ENCODE measurements around the gene ZBED1.
"Not testable (repeated sequence)": the region's sequence is repeated elsewhere in the genome, so short reads cannot be mapped to it uniquely, and the experiment has no call there.

Gene ZBED1

DNA sequence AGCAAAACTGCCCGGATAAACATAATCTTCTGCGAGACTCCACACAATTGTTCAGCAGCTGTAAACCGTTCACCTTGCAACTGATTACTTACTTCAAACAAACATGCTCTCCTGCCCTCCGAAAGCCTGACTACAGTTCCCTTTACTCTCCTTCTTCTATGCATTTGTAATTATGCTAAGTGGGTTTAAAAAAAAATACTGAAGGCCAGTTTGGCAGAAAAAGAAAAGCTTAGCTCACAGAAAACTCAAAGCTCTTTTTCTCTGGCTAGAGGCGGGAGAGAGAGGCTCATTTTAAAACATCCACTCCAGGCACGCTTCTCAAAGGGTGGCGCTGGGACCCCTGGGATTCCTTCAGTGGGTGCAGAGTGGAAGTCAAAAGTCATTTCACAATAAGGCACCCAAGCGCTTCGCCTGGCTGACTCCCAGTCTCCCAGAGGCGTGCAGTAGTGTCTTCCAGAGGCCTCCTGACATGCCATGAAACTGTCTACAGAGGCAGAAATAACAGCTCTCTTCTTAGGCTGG is 1.9 kb downstream of the ZBED1 start:
- FAIRE-seq (peak; percentile 63), DNase-seq (ENCODE audit: low spot score) (peak; percentile 53)

DNA sequence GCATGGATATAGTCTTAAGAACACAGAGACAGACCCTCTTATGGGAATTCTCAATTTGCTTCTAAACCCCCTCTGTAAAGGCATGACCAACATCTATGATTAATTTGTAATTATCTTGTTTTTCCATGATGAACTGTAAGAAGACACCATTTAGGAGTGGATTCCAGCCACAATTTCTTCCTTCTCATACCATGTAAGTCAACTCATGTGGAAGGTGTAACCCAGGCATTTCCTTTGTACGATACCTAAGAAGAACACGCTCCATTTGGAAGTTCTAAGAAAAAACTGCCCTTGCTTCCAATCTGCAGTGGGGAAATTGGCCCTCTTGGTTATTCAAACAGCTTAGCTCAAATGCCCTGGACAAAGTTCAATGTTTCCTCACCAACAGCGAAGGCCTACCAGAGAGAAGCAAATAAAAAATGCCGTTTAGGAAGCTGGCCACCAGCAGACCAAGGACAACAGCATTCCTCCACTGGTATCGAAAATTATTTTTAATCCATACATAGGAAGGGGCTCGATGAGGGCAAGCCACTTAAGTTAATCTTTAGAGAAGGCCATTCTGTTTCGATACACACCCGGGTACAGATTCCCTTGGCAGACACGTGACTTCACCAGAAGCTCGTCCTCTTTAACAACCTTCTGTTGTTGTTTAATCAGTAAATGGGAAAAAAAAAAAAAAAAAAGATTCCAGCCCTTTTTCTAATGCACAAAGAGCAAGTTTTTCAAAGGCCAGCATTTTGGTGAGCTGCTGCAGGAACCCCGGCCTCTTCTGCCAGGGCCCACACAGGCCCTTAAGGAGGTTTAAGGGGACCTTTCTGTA is 2.6 kb downstream of the ZBED1 start:
- DNase-seq (ENCODE audit: low spot score), result no peak
- no peak for FAIRE-seq

DNA sequence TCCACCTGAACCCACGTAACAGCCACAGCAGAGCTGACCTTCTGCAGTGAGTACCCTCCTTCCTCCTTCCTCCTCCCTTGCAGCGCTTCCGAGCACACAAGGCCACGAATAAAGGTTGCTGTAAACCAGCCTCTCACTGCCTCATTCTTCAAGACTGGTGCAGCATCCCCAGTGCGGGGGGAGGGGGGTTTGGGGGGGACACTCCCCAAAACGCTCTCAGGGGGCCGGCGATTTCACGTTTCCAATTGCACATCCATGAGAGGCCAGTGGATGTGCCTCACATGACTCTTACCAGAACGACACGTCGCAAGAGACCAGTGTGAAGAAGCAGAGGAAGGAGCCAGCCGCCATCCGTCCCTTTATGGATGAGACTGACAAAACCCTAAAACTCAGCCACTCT is 5.2 kb downstream of the ZBED1 start:
- FAIRE-seq, result no peak

DNA sequence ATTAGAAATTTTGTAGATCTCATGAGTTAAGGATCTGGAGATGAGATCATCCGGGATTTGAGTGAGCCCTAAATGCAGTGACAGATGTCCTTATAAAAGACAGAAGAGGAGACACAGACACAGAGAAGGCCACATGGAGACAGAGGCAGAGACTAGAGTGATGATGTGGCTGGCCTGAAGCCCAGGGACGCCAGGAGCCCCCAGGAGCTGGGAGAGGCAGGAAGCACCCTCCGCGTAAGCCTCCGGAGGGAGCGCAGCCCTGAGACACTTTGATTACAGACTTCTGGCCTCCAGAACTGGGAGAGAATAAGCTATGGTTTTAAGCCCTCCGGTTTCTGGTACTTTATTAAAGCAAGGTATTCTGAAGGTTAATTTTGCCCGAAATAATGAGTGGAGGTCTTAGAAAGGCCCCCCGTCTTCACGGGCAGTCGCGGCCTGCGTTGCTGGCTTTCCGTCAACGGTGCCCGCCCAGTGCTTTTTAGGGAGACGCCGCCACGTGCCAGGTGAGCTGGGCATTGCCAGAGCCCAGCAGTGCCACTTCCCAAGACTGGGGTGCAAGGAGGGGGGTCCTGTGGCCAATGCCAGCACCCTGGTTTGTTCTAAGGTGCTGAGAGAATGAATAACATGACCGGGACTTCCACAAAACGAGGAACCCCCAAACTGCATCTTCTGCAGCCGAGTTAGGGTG is 8.1 kb downstream of the ZBED1 start:
- FAIRE-seq (no peak), DNase-seq (ENCODE audit: low spot score) (no peak)

More for the DNA sequence above, 5.2 kb downstream of the ZBED1 start:
- no peak for DNase-seq (ENCODE audit: low spot score)

DNA sequence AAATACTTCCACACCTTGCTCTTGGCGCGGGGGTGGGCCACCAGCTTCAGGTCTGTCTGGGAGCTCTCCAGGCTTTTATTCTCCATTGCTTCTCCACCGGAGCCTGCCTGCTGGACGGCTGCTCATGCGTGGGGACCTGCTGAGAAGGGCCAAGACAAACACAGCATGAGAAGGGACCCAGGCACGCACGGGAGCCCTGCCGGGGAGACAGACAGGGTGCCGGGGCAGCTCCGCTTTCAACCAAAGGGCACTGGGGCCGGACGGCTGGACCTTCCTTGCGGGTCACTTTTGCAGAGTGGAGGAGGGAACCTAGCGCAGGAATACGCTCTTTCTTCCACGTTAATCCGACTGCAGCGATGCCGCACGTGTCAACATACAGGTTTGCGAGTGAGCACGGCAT is 10.1 kb downstream of the ZBED1 start:
- DNase-seq (ENCODE audit: low spot score) (no peak), FAIRE-seq (no peak)

DNA sequence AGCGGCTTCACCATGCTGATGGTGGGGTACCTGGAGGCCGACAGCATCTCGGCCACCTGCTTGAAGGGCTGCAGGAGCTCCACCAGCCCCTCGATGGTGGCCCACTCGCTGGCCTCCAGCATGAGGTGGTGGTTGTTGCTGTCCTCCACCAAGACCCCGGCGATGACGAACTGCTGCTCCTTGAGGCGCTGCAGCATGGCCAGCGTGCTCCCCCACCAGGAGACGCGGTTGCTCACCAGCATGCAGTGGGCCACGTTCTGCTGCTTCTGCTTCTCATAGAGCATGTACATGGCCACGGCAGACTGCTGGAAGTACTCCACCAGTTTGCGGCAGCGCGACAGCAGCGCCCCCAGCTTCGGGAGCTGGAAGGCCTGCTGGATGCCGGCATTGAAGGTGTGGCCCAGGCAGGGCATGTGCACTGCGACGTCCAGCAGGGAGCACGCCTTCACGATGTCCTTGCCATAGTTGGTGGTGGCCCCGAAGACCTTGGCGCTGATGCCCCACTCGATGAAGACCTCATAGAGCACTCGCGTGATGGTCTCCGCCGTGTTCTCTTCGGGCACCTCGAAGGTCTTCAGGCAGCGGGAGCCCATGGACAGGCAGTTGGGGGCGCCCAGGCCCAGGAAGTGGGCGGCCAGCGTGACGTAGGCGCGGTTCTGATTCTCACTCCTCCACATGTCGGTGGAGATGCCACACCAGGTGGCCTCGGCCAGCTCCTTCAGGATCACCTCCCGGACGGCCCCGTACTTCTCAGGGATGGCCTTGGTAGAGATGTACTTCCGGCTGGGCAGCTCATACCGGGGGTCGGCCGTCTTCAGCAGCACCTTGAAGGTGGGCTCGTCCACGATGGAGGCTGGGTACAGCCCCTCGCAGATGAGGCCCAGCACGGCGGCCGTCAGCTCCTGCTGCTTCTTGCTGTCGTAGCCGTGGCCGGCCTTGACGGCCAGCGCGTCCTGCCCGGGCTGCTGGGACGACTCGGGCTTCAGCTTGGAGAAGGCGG is 11.0 kb downstream of the ZBED1 start:
- no peak for DNase-seq (ENCODE audit: low spot score)
- no peak for FAIRE-seq

DNA sequence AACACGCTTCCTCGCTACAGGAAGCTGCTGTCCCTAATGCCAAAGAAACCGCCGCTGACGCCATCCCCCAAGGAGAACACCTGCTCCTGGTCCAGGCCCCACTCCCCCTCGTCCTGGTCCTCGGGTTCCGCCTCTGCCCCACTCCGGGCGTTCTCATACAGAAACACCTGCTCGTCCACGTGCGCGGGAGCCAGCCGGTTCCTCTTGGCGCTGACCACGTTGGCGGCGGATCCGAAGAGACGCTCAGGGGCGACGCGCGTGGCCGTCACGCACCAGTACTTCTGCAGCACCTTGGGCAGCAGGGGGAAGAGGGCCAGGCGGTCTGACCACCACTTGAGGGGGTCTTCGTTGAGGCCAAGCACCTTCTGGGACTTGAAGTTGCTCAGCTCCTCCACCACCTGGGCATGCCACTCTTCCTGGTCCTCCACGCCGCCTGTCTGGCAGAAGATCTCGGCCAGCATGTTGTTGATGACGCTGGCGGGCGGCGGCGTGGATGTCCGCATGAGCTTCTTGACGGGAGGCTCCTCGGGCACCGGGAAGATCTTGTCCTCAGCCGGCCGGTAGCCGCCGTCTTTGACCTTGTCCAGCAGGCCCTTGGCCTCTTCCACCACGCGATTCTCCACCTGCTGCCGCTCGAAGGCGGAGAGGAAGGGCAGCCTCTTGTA is 12.0 kb downstream of the ZBED1 start:
- no peak for FAIRE-seq

DNA sequence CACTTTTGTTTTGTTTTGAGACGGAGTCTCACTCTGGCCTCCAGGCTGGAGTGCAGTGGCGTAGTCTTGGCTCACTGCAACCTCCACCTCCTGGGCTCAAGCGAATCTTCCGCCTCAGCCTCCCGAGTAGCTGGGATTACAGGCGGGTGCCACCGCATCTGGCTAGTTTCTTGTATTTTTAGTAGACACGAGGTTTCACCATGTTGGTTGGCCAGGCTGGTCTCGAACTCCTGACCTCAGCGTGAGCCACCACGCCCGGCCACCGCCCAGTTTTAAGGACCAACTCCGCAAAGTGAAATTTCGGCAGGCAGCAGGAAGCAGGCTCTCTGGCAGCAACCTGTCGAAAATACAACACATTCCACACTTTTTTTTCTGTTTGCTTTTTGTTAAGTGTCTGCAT is 13.4 kb downstream of the ZBED1 start:
- FAIRE-seq, result no peak
- DNase-seq (ENCODE audit: low spot score), result no peak

More for the DNA sequence above, 12.0 kb downstream of the ZBED1 start:
- DNase-seq (ENCODE audit: low spot score), result no peak

DNA sequence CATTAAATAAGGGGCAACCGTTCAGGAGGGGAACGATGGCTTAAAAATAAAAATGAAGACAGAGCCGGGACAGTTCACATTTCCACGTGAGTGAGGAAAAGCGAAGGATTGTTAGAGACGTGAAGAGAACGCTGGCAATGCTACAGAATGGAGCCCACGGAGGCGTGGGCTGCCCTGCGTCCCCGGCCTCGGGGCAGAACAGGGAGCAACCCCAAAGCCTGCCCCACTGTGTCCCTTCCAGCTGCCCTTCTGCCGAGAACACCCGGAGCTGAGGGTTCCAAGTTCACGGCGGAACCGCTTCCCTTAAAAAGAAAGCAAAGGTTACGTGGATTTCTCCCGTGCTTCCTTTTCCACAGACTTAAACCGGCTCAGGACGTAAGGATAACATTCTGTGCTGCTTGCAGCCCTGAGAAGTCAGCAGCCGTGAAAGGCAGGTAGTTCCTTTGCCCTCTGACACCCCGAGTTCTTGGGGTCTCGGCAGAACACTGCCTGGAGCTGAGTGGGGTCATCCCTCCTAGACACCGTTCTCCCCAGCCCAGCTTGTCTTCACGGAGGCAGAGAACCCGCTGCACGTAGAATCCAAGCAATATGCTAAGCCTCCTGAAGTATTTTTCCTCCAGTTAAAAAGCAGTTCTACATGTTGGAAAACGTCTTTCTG is 14.2 kb downstream of the ZBED1 start:
- FAIRE-seq (no peak), DNase-seq (ENCODE audit: low spot score) (no peak)

DNA sequence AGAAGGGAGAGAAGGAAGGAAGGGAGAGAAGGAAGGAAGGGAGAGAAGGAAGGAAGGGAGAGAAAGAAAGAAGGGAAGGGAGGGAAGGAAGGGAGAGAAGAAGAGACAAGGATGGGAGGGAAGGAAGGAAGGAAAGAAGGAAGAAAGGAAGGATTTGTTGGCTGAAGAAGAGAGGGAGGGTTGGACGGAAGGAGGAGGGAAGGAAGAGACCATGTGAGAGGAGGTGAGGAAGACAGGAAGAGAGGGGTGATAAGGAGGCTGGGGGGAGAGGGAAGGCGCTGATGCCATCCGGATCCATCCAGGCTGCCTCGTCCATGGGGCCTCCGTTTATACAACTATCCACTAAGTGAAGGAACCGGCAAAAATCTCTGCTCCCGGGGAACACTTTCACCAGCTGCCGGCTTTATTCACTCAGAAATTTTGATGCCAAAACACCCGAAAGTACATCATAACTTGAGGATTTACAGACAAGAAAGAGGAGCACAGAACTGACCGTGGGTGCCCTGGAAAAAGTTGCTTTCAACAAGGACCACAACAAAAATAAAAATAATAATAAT is 14.9 kb downstream of the ZBED1 start:
- FAIRE-seq (no peak), DNase-seq (ENCODE audit: low spot score) (no peak)

DNA sequence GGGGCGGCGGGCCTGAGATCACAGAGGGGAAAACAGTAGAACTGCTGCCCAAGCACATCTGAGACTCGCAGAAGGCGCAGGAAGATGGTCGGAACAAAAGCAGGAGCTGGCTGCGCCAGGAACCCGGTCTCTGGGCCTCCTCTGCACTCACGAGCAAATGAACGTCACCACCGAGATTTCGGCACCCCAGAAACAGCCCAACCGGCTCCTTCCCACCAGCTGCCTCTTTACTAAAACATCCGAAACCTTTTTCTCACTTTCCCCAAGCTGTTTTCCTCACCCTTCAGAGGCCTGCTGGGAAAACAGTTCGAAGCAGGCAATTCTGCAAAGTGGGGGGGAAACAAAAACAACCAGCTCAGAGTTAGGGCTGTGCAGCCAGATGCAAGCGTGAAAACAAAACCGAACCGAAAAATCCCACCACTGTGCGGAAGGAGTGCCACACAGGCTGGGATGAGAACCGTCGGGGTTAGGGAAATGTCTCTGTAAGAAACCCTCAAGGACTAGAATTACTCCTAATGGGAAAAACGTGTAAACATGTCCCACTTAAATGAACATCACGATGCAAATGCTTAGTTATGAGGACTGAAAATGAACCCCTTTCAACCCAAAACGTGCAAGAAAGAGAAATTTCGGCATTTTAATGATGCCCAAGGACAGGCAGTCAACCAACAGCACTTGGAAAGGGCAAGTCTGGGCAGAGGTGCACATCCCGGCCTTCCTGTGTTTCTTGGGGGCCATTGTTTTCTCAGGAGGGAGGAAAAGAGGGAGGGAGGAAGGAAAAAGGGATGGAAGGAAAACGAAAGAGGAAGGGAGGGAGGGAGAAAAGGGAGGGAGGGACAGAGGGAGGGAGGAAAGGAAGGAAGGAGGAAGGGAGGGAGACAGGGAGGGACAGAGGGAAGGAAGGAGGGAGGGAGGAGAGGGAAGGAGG is 15.8 kb downstream of the ZBED1 start:
- DNase-seq (ENCODE audit: low spot score) (no peak), FAIRE-seq (no peak)

DNA sequence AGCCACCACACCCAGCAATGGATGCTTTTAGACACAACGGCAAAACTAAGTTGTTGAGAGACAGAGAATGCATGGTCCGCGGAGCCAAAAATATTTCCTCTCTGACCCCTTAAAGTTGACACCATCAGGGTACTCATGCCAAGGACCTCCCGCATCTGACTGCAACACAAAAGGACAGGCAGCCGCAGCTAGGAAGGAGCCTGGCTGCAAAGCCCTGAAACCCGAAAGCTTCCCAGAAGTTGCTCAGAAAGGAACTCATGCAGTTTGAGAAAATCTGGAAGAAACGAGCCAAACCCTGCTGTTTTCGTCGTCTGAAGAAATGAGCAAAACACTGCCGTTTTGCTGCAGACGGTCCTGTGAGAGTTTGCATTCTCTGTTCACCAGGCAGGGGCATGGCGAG is 16.5 kb downstream of the ZBED1 start:
- DNase-seq (ENCODE audit: low spot score), result no peak
- FAIRE-seq, result no peak

DNA sequence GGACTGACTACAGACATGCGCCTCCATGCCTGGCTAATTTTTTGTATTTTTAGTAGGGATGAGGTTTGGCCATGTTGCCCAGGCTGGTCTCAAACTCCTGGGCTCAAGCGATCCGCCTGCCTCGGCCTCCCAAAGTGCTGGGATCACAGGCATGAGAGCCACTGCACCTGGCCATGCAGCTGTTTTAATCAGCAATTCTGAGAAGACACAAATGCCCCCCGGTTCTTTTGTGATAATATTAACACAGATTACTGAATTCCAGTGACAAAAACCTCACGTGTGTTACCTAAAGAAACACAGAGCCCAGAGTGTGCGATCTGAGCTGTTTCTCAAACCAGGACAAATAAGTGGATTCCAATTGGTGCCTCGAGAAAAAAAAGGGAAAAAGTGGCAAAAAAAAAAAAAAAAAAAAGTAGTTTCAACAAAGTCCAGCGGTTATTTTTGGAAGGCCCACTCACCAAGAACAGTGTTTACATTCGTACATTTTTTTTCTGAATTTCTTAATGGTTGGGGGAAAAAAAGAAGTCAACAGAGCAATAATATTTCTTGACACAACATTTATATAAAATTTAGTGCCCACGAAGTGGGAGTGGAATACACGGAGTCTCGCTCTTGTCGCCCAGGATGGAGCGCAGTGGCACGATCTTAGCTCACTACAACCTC is 17.2 kb downstream of the ZBED1 start:
- DNase-seq (ENCODE audit: low spot score), result no peak
- no peak for FAIRE-seq

DNA sequence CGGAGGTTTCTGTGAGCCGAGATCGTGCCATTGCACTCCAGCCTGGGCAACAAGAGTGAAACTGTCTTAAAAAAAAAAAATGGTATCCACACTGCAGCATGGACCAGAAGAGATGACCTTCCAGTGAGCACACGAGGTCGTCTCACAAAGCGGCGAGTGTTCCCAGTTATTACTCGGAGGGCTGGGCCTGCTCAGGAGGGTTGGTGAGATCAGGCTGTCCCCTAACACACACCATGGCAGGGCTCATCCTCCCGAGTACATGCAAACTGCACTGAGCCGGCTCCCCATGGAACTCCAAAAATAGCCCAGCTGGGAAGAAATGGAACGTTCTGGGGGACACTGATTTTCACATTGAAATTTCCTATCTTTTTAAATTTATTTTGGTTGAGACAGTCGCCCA is 19.2 kb downstream of the ZBED1 start:
- FAIRE-seq; DNase-seq (ENCODE audit: low spot score): not testable (repeated sequence)

DNA sequence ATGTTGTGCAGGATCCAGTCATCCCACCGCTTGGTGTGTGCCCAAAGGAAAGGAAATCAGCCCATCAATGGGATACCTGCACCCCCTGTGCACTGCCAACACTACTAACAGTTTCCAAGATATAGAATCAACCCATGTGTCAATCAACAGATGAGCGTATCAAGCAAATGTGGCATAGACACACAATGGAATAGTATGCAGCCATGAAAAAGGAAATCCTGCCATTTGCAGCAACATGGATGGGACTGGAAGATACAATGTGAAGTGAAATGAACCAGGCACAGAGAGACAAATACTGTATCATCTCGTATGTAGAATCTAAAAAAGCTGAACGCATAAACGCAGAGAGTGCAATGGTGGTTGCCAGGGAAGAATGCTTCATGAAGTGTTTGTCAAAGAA is 20.8 kb downstream of the ZBED1 start:
- not testable (repeated sequence) for FAIRE-seq; DNase-seq (ENCODE audit: low spot score)

DNA sequence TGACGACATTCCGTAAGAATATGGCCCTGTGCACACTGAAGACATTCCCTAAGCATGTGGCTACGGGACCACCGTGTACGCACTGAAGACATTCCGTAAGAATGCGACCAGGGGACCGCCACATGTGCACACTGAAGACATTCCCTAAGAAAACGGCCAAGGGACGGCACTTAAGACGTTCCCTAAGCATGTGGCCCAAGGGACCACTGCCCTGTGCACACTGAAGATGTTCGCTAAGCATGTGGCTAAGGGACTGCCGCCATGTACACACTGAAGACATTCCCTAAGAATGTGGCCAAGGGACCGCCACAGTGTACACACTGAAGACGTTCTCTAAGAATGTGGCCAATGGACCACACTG is 21.4 kb downstream of the ZBED1 start:
- no peak for DNase-seq (ENCODE audit: low spot score)

DNA sequence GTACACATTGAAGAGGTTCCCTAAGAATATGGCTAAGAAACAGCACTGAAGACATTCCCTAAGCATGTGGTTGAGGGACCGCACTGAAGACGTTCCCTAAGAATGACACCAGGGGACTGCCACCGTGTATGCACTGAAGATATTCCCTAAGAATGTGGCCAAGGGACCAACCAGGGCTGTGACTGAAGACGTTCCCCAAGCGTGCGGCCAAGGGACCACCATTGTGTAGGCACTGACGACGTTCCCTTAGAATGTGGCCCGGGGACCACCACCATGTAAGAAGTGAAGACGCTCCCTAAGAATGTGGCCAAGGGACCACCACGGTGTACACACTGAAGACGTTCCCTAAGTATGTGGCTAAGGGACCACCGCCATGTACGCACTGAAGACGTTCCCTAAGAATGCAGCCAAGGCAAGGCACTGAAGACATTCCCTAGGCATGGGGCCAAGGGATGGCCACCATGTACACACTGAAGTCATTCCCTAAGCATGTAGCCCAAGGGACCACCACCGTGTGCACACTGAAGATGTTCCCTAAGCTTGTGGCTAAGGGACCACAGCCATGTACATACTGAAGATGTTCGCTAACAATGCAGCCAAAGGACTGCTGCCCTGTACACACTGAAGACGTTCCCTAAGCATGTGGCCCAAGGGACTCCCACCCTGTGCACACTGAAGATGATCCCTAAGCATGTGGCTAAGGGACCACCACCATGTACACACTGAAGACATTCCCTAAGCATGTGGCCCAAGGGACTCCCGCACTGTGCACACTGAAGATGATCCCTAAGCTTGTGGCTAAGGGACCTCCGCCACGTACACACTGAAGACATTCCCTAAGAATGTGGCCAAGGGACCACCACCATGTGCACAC is 22.0 kb downstream of the ZBED1 start:
- FAIRE-seq (no peak), DNase-seq (ENCODE audit: low spot score) (no peak)

More for the DNA sequence above, 21.4 kb downstream of the ZBED1 start:
- no peak for FAIRE-seq

Measured in RCC 7860 (cell line).